Fibroblast of skin of right biceps (primary cell): ENCODE measurements around the gene EFL1.

Experiments used
- DNase-seq: peaks from one replicate; pipeline ENCODE4 v3.0.0-alpha.2; 2013

EFL1 gene

DNA sequence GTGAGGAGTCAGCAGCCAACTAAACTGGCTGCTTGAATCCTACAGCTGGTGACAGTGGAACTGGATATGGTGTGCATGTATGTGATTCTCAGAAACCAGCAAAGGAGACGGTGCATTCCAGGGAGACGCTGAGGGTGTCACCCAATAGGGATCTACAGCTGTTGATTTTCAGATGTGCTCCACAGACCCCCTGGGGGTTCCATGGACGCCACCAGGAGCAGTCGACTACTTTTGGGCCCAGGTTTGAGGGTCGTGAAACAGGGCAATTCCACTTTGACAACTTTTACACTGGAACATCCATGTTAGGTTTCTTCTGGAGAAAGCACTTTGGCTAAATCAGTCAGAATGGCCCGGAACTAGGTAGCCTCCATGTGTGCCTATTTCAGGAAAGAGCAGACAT lies 145.2 kb downstream of the EFL1 start:
- no peak for DNase-seq

DNA sequence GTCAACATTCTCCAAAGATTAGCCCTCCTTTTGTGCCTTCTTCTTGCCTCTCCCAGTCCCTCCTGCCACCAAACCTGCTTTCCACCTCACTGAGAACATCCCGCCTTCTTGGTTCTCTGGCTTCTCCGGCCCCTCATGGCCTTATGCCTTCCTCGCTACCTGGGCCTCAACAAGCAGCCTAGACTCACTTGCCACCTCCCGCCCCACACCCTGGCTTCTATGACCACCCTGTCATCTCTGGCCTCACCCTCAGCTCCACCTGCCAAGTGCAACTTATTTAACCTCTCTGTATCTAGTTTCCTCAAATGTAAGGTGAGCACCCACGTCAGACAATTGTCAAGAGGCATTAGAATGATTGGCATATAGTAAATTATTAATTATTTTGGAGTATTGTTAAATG lies 147.9 kb downstream of the EFL1 start:
- no peak for DNase-seq

DNA sequence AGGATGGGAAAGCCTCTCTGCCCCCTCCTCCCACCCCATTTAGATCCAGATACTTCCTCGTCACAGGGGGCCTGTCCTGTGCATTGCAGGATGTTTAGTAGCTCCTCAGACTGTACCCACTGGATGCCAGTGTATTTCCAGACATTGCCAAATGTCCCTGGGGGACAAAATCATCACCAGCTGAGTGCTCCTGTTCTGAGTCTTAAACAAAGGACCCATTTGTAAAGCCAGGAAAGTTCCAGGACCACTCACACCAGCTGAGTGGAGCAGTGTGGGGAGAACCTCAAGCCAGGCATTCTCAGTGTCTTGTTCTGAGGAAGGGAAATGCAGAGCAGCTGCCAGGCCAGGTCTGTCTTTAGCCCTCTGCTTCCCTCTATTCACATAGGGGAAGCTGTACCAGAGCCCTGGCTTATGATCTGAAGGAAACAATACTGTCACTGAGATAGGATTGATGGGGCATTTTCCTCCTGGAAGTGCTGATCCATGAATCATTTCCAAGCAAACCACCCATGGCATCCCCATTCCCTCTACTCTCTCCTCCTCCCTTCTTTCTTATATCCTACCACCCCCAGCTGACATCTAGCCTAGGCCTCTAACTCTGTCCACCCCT lies 149.3 kb downstream of the EFL1 start:
- DNase-seq = peak; percentile 75

DNA sequence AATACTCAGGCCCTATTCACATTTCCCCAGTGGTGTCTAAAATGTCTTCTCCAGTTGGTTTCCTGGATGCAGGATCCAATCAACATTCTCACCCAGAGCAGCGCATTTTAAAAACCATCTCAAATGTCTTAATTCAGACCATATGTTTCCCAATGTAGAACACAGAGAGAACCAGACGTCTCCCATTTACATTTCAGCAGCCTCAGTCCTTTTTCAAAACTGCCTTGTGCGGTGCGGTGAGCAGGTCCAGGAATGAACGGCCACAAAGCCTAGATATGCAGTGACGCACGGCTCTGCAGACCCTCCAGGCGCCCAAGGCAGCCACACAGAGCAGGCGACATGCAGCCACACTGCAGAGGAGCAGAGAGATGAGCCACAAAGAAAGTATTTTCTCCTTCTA lies 150.6 kb downstream of the EFL1 start:
- peak; percentile 99 for DNase-seq

DNA sequence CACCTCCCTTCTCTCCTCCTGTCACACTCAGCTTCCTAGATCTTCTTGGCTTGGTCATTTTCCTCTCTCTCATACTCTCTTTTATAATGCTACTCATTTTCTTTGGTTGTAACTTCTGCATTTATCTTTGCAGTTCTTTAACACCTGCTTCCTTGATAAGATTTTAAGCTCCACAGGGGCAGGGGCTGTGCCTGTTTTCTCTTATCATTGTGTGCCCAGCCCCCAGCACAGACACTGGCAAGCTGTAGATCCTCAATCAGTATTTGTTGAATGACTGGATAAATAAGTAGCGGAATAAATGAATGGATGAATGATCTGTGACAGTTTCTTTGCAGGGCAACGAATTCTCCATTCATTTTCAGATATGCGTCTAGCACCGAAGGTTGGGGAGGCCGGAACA lies 152.4 kb downstream of the EFL1 start:
- no peak for DNase-seq

DNA sequence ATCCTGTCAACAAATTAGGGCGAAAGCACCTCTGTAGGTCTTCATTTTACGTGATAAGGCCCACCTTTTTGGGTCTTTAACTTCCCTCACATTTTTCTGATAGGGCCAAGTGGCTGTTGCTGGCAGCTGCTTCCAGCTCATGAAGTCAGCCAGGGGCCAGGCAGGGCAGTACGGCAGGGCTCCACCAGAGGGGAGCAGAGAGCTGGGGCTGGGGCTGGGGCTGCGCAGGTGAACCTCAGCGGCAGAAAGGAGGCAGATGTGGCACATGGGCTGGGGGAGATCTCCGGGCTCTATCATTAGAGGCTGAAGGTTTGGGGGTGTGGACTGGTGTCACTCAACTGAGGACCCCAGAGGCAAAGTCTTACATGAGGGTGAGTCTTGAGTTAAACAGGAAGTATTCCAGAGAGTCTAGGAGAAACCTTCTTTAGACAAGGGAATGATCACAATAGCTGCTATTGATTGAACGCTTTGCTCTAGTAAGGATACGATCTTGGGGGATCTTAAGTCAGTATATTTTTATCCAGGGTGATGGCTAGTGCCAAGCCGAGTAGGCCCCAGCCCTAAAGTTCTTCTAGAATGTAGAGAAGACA lies 153.9 kb downstream of the EFL1 start:
- peak; percentile 60 for DNase-seq

DNA sequence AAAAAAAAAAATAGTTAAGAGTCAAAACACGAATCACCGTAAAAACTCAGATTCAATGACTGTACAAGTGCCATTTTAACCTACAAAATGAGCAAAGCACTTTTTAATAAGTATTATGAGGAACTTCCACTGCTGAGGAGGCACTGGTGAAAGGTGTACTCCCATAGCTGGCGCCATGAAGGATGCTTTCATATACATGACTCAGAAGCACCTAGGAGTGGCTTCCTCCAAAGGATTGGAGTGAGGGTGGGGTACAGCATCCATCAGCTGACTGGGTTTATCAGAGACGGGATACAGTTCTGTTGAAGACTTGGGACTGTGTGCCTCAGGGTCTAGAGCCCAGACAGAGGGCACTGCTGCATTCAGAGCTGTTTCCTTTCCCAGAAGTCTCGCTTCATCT lies 155.9 kb downstream of the EFL1 start:
- DNase-seq = no peak

DNA sequence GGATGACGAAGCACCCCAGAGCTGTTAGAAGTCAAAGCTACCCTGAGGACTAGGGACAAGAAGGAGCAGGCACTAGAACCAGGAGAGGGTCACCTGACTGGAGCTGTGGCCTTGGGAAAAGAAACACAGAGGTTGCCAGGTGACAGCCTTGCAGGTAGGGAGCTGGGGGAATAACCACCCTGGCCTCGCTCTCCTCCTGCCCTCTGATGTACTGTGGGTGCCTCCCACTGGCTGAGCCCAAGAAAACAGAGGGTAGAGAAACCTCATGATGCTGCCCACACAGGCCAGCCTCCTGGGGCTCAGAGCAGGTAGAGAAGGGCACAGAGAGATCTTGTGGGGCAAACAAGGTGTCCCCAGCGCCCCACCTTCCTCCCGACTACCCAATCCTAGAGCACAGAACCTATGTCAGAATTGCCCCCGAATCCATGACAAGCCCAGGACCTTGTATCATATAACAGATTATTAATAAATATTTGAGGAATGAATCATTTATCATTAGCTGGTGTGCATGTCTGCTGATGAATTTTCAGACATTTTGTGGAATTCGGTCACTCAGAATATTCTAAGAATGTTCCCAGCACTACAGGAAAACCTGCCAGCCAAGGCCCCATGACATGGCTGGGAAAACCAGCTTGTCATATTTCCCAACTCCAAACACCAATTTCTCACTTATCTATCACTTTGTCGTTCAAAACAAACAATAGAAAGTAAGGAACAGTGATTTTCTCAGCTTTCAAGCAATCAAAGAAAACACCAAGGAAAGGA lies 156.9 kb downstream of the EFL1 start:
- DNase-seq = peak; percentile 94

- DNase-seq = no peak
These were observed 159.1 kb downstream of the EFL1 start for GRCh38 chr15:82103468-82103867.

- DNase-seq = peak; percentile 59
These were observed 162.2 kb downstream of the EFL1 start for GRCh38 chr15:82100111-82100929.

GRCh38 chr15:82098674-82099073 lies 163.9 kb downstream of the EFL1 start:
- no peak for DNase-seq

DNA sequence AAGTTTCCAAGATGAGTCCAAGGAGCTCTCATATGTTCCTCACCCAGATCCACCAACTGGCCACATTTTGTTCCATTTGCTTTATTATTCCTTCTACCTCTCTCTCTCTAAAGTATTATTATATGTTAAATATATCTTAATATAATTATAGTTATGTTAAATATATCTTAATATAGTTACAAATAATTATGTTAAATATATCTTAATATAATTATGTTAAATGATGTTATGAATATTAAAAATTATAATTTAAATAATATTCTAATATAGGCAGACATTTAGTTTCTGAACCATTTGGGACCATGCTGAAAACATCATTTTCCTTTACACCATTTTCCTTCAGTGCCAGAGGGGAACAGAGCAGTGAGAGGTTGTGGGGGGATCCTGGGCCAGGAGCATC lies 166.7 kb downstream of the EFL1 start:
- DNase-seq = no peak

GRCh38 chr15:82093774-82094211 lies 168.7 kb downstream of the EFL1 start:
- peak; percentile 91 for DNase-seq

DNA sequence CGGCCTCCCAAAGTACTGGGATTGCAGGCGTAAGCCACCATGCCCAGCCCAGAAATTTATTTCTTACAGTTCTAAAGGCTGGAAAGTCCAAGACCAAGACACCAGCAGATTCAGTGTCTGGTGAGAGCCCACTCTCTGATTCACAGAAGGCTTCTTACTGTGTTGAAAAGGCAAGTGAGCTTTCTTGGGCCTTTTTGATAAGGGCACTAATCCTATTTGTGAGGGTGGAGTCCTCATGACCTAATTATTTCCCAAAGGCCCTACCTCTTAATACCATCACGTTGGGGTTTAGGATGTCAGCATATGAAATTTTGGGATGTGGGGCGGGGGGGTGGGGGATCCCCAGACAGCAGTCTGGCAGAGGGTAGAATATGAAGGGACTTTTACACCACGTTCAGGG lies 169.2 kb downstream of the EFL1 start:
- no peak for DNase-seq

DNA sequence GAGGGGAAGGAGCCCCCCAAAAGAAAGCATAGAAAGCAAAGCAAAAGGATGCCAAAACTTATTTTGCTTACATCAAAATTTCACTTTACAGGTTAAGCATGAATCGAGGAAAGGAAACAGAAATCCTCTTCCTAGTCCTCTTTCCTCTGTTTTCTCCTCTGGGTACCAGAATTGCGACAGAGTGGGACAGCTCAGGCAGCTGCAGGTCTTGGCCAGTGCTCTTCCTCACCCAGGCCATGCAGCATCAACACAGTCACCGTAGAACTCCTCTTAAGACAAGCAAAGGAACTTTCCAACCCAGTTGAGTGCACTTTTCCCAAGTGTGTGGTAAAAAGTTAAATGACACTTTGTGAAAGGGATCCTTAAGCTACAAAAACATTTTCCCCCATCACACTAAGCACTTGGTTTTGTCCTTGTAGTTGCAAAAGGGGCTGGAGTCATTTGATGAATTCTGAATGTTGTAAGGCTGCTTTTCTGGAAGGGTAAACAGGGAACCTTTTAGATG lies 170.8 kb downstream of the EFL1 start:
- DNase-seq = no peak

DNA sequence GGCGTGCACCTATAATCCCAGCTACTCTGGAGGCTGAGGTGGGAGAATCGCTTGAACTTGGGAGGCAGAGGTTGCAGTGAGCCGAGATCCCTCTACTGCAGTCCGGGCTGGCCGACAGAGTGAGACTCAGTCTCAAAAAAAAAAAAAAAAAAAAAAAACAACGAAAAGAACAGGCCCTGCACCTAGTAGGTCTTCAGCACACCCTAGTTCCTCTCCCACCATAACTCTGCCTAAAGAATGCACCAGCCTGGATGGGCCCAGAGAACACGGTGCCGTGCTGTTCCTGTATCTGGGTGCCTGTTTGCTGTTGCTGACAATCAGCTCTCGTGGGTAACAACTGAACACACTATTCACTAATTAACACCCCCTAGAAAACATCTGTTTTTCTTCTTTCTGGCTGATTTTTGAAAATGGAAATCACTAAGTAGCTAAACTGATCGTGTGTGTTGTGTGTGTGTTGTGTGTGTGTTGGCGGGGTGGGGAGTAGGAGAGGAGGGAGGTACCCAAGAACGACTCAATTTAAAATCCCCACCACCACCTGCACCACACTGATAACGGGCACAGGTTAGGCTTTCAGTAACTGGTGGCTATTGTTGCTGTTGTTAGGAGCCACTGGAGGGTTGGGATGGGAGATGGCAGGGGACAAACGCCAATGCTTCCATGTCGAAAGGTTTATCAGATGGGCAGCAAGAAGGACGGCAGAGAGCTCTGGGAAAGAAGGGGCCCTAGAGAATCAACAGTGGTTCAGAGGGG lies 176.1 kb downstream of the EFL1 start:
- no peak for DNase-seq

DNA sequence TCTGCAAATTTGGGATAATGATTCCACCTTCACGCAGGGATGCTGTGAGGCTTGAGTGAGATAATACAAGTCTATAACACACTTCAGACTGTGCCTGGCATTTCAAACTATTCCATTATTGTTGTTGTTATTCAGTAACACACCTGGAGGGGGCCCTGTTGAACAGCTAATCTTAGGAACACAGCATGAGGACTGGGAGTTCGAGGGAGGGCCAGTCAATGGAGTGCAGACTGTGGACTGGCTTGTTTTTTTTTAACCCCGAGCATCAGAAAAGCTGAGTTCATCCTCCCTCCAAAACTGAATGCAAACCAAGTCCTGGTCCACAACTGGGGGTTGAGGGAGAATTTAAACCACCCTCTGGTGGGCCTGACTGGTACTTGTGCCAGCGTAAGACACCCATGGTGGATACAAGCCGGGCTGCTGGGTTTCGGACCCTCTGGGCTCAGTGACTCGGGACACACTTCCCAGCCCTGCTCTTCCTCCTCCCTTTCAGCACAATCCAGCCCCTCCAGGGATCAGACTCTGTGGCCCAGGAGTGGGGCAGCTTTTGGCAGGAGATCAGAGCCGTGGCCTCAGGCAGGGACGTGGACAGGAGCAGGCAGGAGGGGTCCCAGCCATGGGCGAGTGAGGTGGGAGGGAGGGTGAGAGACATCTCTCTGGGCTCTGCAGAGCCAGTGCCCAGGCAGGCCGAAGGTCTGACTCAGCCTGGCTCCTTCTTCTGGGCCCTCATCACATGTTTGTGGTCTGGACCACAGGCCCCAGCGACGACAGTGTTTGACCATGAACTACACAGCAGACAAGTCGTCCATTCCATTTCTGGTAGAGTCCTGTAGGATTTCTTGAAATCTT lies 180.4 kb downstream of the EFL1 start:
- peak; percentile 94 for DNase-seq

DNA sequence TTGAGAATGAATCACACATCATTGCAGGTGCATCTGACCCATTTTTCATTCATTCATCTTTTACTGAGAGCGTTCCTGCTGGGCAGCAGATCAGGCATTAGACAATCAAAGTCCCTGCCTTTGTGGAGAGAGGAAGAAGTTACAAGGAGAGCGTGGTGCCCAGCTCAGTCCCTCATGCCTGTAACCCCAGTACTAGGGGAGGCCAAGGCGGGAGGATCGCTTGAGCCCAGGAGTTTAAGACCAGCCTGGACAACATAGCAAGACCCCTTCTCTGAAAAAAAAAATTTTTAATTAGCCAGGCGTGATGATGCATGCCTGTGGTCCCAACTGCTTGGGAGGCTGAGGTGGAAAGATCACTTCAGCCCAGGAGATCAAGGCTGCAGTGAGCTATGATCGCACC lies 181.8 kb downstream of the EFL1 start:
- no peak for DNase-seq
